WTC11 (cell line): Measurements from ENCODE around the gene LRMDA.

Experiments
- NR3C1 ChIP-seq: sonication (generic); formaldehyde crosslinking; conservative IDR thresholded peaks from 2 replicates; pipeline ENCODE4 v1.8.1; 2023; ENCODE audit warnings: low read depth, mild to moderate bottlenecking, missing genetic modification reagents
- ZNF138 ChIP-seq: sonication (generic); formaldehyde crosslinking; conservative IDR thresholded peaks from 2 replicates; pipeline ENCODE4 v1.8.1; 2022; ENCODE audit warnings: mild to moderate bottlenecking, moderate library complexity, missing genetic modification reagents
- TF ChIP-seq, protein P1 (sequence below): fragments of 200-600 bp; IDR thresholded peaks from 2 replicates; pipeline ENCODE4 v1.8.0; 2022; ENCODE audit warnings: antibody characterized with exemption

DNA sequence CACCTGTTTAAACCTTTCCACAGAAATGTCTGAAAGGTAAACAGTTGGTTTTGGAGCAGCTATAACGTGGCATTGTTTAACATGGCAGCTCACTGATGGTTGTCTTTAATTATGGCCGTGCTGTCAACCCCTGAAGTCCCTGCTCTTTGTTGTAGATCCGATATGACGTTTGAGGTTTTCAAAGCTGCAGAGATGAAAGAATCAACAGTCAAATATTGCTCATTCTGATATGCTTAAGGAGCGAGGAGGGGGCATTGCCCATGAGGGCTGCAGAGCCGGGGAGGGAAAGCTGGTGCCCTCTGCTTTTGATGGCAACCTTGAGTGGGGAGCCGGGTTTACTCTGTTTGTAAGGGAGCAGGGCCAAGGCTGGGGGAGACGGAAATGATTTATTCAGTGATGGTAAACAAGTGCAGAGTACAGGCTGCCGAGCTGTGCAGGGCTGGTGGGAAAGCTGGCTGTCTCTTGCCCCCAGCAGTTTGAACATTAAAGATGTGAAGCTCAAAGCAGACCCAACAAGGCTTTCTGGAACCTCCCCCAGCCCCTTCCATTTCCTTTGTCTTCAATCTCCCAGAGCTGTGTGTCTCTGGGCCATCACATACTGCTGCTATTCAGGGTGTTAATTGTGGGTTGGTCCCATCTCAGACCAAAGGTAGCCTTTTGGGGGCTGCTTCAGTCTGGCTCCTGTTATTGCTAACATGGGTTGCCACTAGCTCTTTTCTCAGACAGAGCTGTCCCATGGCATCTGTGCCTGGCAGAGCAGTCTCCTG is 345.5 kb downstream of the LRMDA start:
- TF ChIP-seq NR3C1 (CRISPR knock-in tag) (no peak), ZNF138 (CRISPR knock-in tag) (no peak)
- TF ChIP-seq, protein P1, sequence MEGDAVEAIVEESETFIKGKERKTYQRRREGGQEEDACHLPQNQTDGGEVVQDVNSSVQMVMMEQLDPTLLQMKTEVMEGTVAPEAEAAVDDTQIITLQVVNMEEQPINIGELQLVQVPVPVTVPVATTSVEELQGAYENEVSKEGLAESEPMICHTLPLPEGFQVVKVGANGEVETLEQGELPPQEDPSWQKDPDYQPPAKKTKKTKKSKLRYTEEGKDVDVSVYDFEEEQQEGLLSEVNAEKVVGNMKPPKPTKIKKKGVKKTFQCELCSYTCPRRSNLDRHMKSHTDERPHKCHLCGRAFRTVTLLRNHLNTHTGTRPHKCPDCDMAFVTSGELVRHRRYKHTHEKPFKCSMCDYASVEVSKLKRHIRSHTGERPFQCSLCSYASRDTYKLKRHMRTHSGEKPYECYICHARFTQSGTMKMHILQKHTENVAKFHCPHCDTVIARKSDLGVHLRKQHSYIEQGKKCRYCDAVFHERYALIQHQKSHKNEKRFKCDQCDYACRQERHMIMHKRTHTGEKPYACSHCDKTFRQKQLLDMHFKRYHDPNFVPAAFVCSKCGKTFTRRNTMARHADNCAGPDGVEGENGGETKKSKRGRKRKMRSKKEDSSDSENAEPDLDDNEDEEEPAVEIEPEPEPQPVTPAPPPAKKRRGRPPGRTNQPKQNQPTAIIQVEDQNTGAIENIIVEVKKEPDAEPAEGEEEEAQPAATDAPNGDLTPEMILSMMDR, result no peak
